ENCODE measurements around the gene TVP23C.
"Not testable (repeated sequence)": the region's sequence is repeated elsewhere in the genome, so short reads cannot be mapped to it uniquely, and the experiment has no call there.

The TVP23C gene

DNA sequence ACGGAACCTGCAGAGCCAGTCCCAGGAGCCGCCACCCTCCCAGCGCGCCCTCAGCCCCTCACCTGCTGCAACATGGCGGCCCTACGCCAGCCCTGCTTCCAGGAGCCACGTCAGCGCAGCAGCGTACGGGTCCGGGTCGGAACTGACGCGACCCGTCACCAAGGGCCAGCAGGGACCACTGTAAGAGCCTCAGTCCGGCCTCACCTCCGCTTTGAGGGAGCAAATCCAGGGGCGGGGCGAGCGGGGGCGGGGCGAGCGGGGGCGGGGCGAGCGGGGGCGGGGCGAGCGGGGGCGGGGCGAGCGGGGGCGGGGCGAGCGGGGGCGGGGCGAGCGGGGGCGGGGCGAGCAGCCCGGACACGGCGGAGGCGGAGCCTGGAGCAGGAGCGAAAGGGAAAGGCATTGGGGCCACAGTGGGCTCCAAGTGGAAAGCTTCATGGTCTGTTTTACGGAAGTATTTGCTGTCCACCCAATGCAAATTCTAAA lies at the start of gene TVP23C:
Gene TVP23C (minus strand): TSS at position 109 of the 483 bp plus-strand sequence. CDS start 35 bp downstream, at position 74.
- not testable (repeated sequence) for DNase-seq

DNA sequence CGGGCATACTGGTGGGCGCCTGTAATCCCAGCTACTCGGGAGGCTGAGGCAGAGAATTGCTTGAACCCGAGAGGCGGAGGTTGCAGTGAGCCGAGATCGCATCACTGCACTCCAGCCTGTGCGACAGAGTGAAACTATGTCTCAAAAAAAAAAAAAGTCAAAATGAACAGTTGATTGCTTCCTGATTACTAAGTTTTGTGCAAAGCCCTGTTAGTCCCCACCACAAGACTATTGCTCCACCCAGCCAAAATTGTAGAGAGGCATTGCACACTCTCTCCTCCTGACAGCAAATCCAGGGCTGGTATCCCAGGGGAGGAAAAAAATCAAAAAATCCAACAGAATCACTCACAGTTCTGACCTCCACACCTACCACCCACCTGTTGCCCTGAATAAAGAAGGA lies 29.7 kb upstream of the TVP23C start:
- DNase-seq = not testable (repeated sequence)

DNA sequence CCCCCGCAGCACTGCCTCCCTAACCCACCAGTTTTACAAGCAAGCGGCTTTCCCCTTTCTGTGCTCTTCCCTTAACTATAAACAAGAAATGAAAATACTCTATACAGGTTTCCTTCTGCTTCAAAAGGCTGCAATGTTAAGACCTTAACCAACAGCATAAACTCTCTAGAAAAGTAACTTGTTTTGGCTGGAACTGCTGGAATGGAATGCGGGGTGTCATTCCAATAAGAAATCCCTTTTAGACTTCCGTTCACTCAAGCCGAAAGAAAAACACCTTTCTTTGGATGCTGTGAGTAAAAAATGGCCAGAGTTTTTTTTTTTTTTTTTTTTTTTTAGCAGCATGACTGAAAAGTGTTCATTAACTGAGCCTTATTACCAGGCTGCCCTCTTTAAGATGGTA lies 28.7 kb upstream of the TVP23C start:
- DNase-seq = not testable (repeated sequence)

DNA sequence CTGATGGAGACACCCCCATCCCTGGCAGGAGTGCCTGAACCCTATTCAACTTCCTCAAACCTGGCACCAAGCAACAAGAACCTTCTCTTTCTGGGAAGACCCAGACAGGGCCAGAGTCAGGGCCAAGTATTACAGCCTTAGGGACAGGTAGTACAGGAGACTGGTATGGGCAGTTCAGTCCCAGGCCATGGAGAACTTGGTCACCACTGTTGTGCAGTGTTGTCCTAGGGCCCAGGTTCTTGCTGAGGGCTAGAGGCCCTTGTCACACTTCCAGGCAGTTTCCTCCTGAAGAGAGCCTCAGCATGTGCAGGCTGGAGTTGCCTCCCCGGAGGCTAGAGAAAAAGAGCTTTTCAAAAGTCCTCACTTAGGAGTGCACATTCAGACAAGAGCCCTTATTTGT lies 27.6 kb upstream of the TVP23C start:
- DNase-seq = not testable (repeated sequence)

DNA sequence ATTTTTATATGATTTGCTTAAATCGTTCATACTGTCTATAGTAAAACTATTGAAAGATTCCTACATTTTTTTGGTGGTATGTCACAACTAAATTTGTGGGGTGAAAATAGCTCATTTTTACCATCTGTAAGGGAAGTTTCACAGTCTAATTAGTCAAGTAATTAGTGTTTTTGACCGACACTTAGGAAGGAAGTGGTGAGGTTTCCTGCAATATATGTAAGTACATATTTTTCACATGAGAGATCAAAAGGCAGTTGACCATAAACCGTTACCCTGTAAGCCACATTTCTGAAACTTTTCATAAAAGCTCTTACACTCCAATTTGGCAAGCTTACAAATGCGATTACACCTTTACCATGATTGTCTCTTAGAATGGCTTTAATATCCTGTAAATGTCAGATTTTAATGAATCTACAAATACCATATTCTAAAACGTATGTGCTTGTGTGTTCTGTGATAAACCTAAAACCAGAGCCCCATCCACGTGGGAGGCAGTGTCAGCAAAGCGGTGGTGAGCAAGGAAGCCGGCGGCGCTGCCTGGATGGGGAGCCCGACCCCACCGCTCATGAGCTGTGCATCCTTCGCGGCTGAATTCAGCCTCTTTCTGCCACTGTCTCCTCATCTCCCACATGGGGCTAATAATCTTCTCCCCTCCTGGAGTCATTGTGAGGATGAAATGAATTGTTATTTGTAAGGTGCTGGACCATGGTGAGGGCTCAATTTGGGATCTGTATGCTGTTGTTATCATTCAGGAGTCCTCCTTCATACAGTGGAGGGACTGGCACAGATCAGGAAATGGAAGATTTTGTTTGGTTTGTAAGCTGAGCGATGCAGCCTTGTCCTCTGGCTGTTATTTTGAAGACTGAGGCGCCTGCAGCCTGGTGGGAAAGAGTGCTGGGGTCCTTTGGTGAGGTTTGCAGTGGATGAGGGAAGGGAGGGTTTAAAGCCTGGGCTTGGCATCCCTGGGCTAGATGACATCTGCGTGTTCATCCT lies 26.6 kb upstream of the TVP23C start:
- not testable (repeated sequence) for DNase-seq

DNA sequence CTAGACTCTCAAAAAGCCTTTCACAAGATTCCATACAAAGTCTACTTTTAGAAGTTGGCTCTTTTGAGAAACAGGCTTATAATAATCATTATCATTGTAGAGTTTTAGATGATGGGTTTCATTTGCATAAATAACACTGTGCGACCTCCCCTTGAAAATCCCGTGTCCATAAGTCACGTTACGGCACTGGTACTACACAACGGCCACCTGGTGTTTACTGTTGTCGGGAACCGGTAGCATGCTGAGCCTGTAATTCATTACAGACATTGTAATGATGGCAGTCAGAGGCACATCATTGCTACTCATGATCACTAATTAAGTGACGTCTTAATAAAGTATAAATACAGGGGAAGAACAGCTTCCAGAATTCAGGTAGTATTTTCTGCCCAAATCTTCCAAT lies 24.7 kb upstream of the TVP23C start:
- not testable (repeated sequence) for DNase-seq

DNA sequence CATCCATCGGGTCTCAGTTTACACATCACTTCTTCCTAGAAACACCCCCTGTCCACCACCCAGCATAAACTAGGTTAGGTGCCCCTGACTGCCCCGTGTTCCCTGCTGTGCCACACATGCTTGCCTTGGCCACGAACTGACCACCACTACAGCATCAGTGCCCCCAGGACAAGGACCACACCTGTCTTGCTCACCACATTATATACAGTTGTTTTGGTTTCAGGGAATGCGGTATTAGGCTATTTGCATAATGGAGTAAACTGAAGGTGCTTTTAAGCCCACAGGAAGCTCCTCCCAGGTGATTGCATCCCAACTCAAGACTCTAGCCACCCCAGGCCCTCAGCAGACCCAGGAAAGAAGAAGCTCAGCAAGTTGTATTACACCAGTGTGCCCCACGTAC lies 20.0 kb upstream of the TVP23C start:
- not testable (repeated sequence) for DNase-seq

DNA sequence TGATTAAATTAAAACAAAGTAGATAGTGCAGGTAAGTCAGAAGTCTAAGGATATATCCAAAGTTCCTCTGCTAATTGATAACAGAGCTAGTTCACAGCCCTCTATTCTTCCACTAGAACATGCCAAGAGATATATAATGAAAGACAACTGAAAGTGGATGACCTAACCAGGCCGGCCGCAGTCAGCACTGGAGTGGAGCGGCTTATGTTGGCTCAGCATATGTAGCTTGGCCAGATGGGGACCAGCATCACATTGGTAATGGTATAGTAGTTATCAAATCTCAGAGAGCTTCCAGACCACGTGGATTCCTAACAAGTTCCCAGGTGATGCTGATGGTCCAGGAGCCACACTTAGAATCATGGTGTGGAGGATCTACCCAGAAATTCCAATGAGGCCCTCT lies 18.2 kb upstream of the TVP23C start:
- not testable (repeated sequence) for DNase-seq

DNA sequence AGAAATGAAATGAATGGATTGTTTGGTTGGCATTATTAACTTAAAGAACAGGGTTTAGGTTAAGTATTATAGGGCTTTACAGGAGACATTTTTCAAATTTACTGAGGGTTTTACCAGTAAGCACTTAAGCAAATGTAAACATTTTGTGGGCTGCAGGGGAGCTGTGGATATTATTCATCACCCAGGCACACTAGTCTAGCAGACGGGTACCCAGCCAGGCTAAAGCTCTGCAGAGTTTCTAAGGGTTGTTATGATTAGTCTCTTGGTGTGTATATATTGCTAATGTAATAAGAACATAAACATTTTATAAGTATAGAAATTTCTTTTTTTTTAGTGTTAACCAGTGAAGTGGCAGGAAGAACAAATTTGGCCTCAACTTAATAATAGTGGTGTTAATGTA lies 13.6 kb upstream of the TVP23C start:
- DNase-seq = not testable (repeated sequence)

DNA sequence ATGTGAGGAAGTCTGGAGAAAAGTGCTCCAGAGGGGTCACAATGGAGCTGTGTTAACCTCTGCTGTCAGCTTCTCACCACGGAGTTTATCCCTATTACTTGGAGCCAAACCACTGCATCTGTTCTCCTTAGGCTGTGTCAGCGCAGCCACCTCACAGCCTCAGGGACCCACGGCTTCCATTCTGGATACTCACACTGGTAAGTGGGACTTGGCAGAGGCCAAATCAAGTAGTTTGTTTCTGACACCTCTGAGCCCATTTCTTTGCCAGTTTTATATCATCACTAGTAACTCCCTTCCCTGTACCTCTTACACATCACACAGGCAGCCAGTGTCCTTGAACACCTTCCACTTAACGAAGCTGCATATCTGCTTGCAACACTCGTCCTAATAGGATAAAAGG lies 11.4 kb upstream of the TVP23C start:
- not testable (repeated sequence) for DNase-seq

DNA sequence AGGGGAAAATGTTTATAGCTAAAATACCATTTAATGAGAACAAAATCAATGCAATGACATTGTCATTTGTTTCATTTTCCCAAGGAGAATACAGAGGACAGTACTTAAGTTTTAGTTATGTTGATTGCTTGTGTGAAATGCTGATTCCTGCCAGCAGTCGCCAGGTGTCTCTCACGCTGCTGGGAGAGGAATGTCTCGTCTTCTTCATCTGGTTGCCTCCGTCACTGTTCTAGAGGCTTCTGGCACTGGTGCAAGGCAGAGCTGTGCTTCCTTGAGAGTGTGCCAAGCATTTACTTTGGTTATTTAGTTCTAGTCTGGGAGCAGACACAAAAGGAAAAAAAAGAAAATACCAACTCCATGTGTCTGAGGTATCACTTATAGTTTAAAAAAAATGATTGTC lies 10.6 kb upstream of the TVP23C start:
- DNase-seq = not testable (repeated sequence)

DNA sequence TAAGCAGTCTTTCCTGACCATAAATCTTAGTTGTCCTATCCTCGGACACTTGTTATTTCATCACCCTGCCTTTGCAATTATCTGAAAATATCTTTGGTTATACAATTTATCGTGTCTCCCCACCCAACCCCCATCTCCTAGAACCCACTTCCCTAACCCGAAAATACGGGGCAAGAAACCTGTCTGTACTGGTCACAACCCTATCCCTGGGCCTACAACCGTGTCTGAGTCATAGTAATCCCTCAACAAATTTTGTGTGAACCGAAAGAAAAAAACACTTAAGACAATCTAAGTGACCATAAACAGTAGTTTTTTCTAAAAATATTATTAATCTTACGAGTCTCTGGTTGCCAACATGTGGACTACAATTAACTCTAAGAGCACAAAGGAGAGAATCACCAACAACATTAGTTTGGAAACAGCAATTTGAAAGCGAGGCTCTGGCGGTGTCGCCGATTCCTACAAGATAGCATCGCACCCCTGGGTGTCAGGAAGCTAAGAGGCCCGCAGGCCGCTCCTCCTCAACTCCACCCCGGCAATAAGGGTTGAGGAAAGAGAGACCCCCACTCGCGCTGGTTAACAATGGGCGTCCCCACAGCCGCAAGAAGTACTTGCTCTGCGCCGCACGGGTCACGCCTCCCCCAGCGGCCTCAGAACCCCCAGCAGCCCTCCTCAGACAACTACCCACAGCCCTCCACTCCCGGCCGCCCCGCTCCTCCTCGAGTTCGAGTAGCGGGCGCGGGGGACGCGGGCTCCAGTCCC lies 489 bp downstream of the TVP23C start:
- not testable (repeated sequence) for DNase-seq

DNA sequence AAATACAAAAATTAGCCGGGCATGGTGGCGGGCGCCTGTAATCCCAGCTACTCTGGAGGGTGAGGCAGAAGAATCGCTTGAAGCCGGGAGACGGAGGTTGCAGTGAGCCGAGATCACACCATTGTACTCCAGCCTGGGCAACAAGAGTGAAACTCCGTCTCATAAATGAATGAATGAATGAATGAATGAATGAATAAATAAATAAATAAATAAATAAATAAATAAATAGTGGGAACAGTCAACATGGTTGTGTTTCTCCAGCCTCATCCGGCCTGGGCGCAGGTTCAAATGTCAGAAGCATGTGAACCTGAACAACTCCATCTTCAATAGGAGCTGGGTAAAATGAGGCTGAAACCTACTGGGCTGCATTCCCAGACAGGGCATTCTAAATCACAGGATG lies 1.8 kb downstream of the TVP23C start:
- not testable (repeated sequence) for DNase-seq

DNA sequence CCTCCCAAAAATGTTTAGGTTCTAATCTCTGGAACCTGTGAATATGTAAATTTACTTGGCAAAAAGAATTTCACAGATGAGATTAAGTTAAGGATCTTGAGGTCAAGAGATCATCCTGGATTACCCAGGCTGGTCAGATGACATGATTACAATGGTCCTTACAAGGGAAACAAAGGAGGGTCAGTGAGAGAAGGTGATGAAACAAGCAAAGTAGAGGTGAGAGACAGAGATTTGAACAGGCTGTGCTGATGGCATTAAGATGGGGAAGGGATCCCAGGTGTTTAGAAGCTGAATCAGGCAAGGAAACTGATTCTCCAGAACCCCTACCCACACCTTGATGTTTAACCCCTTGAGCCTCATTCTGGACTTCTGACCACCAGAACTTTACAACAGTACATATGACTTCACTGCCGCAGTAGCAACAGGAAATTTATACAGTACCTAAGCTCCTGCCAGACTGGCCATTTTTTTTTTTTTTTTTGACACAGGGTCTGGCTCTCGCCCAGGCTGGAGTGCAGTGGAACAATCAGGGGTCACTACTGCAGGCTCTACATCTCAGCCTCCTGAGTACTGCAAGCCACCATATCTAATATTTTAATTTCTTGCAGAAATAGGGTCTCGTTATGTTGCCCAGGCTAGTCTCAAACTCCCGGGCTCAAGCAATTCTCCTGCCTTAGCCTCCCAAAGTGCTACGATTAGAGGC lies 4.7 kb downstream of the TVP23C start:
- not testable (repeated sequence) for DNase-seq

DNA sequence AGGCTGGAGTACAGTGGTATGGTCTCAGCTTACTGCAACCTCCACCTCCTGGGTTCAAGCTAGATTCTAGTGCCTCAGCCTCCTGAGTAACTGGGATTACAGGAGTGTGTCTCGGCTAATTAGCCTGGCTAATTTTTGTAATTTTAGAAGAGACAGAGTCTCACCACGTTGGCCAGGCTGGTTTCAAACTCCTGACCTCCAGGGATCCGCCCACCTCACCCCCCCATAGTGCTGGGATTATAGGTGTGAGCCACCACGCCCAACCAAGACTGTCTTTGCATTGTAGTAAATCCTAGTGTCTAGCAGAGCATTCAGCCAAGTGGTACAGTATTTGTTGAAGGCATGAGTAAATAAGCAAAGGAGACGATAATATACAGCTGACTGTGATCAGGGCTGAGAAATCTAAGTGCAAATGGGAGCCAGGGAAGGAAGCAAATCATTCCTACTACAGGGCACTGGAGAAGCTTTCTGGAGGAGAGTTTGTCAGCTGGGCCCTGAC lies 5.9 kb downstream of the TVP23C start:
- not testable (repeated sequence) for DNase-seq

DNA sequence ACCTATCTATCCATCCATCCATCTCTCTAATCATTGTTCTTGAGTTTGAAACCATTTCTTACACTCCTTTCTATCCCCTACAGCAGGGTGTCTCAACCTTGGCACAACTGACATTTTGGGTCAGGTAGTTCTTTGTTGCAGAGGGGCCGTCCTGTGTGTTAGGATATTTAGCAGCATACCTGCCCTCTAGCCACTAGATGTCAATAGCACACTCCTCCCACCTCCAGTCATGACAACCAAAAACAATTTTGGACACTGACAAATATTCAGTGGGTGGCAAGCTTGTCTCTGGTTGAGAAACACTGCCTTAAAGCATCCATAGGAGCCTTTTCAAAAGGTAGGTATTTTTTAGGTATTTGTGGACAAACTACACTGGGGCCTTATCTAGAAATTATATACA lies 10.4 kb downstream of the TVP23C start:
- DNase-seq = not testable (repeated sequence)

DNA sequence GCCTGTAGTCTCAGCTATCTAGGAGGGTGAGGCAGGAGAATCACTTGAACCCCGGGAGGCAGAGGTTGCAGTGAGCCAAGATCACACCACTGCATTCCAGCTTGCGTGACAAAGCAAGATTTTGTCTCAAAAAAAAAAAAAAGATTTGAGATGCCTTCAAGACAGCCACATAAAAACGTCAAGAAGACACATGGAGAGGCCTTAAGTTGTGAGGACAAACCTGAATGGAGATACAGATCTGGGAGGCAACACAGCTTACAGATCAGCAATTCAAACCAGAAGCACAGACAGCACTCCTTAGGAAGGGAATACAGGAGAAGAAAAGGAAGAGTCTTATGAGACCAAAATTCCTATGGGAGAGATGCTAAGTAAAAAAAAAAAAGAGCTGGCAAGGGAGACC lies 13.7 kb downstream of the TVP23C start:
- DNase-seq = not testable (repeated sequence)

DNA sequence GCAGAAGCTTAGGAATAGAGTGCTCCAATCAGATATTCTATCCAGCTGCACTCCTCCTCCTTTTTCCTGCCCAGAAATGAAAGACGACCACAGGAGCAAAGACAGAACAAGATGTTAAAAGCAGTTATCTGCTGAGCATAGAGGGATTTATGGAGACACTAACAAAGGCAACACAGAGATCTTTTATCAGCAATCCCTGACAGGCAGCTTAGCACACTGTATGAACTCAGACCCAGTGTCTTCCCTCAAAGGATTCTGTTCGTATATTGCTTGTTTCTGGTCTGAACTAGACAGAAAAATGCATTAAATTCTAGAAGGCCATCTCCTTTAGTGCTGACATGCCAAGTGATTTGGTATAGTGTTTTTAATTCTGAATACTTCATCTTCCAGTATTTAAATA lies 16.7 kb downstream of the TVP23C start:
- DNase-seq = not testable (repeated sequence)

DNA sequence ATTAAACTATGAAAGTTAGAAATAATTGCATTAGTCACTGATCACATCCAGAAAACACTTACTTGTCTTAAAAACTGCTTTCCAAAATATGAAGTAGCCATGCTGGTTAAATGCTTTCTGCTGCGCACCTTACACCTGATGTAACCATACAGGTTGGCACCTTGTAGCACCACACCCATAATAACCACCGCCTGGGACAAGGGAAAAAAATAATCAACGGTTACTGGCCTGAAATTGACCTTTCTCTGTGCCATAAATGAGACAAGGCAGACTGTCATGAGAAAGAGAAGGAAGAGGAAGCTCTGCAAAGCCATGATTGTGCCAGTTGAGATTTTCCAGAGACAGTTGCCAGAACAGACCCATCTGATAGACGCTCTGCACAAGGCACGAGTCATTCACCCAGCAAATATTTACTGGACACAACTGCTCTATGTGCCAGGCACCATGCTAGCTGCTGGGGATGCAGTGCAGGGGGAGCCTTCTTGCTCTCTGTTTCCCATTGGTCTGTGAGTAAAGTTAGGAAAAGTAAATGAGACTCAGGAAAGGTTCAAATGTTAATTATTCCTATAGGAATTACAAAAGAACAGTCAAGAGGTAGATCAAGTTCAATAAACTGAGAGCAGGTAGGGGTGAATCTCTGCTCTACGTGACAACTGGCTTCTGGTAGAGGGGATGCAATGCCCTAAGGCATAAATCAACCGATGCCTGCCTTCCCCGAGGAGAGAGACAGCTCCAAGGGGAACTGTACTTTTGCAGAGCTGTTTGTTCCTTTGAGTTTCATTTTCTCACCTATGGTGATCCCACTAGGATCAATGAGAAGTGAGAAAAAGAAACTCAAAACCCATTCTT lies 22.7 kb downstream of the TVP23C start:
- not testable (repeated sequence) for DNase-seq

DNA sequence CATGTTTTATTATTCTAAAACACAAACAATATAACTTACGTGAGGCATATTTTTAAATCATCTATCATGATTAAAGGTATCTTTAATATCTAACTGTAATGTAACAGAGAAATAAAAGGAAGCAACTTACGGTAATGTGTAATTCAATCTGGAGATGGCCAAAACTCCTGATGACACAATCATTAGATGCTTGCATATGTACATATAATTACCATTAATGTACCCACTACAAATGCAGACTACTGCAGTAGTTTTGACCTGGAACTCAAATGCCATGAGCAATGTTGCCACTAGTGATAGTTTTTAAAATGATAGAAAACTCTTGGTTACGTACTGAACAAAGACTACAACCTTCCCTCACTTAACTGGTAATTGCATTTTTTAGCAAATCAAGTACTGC lies 30.2 kb downstream of the TVP23C start:
- DNase-seq = not testable (repeated sequence)
